Skeletal muscle satellite cell (primary cell): ENCODE results near the gene POLR2J.

Experiments used
- H3K27me3 ChIP-seq: 2 replicates; pipeline ENCODE4 v1.7.0; 2013; ENCODE audit warnings: low read length; ENCODE audit not compliant: control insufficient read depth, insufficient read depth
- H3K36me3 ChIP-seq: 2 replicates; pipeline ENCODE4 v1.7.0; 2013; ENCODE audit warnings: mild to moderate bottlenecking, control low read depth, low read length; ENCODE audit not compliant: insufficient read depth
- H3K4me1 ChIP-seq: 2 replicates; pipeline ENCODE4 v1.7.0; 2013; ENCODE audit warnings: low read length; ENCODE audit not compliant: control insufficient read depth, insufficient read depth
- H3K4me2 ChIP-seq: 2 replicates; pipeline ENCODE4 v1.7.0; 2013; ENCODE audit warnings: mild to moderate bottlenecking, low read length
- H3K4me3 ChIP-seq: 2 replicates; pipeline ENCODE4 v1.7.0; 2013; ENCODE audit warnings: low read length
- H3K9ac ChIP-seq: 2 replicates; pipeline ENCODE4 v1.7.0; 2013; ENCODE audit warnings: mild to moderate bottlenecking, low read depth, low read length, moderate library complexity
- H3K9me3 ChIP-seq: replicated peaks from 2 replicates; pipeline ENCODE4 v1.7.0; 2013; ENCODE audit warnings: mild to moderate bottlenecking, control low read depth, low read length

POLR2J gene

GRCh38 chr7:102469972-102470825, 8.5 kb downstream of the POLR2J start:
- H3K9me3 ChIP-seq, result no peaks in the 10 kb centered on the region
- H3K9ac ChIP-seq, result no peak overlapping the region
- no peak overlapping the region for H3K4me3 ChIP-seq
- H3K27me3 ChIP-seq, result no peaks in the 10 kb centered on the region
- H3K4me1 ChIP-seq, result peaks cover 13% of the 10 kb centered on the region
- no peak overlapping the region for H3K4me2 ChIP-seq
- peaks cover 30% of the 10 kb centered on the region for H3K36me3 ChIP-seq

- no peaks in the 10 kb centered on the region for H3K27me3 ChIP-seq
- H3K36me3 ChIP-seq, result peaks cover 32% of the 10 kb centered on the region
- no peaks in the 10 kb centered on the region for H3K9me3 ChIP-seq
- H3K4me1 ChIP-seq, result peaks cover 13% of the 10 kb centered on the region
- no peak overlapping the region for H3K4me3 ChIP-seq
- no peak overlapping the region for H3K9ac ChIP-seq
- no peak overlapping the region for H3K4me2 ChIP-seq
These were observed 9.3 kb downstream of the POLR2J start for GRCh38 chr7:102469351-102469971.

- H3K36me3 ChIP-seq, result peaks cover 32% of the 10 kb centered on the region
- peaks cover 15% of the 10 kb centered on the region for H3K4me1 ChIP-seq
- no peaks in the 10 kb centered on the region for H3K27me3 ChIP-seq
- no peaks in the 10 kb centered on the region for H3K9me3 ChIP-seq
- no peak overlapping the region for H3K9ac ChIP-seq
- no peak overlapping the region for H3K4me3 ChIP-seq
- no peak overlapping the region for H3K4me2 ChIP-seq
These were observed 10.0 kb downstream of the POLR2J start for GRCh38 chr7:102468478-102469350.

- Histone ChIP-seq H3K4me2 (no peak overlapping the region), H3K27me3 (no peaks in the 10 kb centered on the region), H3K4me1 (peaks cover 11% of the 10 kb centered on the region), H3K9ac (no peak overlapping the region), H3K4me3 (no peak overlapping the region), H3K36me3 (peaks cover 23% of the 10 kb centered on the region), H3K9me3 (no peaks in the 10 kb centered on the region)
These were observed 10.9 kb downstream of the POLR2J start for GRCh38 chr7:102467581-102468477.

GRCh38 chr7:102466097-102466496, 12.6 kb downstream of the POLR2J start:
- peak overlapping the region; percentile 85 for H3K4me2 ChIP-seq
- no peaks in the 10 kb centered on the region for H3K27me3 ChIP-seq
- peaks cover 13% of the 10 kb centered on the region for H3K36me3 ChIP-seq
- H3K9ac ChIP-seq, result peak overlapping the region; percentile 93
- H3K4me1 ChIP-seq, result peaks cover 11% of the 10 kb centered on the region
- H3K9me3 ChIP-seq, result no peaks in the 10 kb centered on the region
- peak overlapping the region; percentile 98 for H3K4me3 ChIP-seq

GRCh38 chr7:102464577-102465280, 14.0 kb downstream of the POLR2J start, which contains the start of the genes ALKBH4 and LRWD1:
TSS of gene ALKBH4 (minus strand) at chr7:102464863. CDS start at chr7:102464836, 27 bp downstream.
TSS of gene LRWD1 (plus strand) at chr7:102464984. CDS start at chr7:102465081, 97 bp downstream.
- Histone ChIP-seq H3K4me1 (peaks cover 11% of the 10 kb centered on the region), H3K27me3 (no peaks in the 10 kb centered on the region), H3K9ac (peak within 1 kb of the TSS; percentile 93), H3K36me3 (peaks cover 12% of the 10 kb centered on the region), H3K4me3 (peak within 1 kb of the TSS; percentile 98), H3K9me3 (no peaks in the 10 kb centered on the region), H3K4me2 (peak within 1 kb of the TSS; percentile 85)

- H3K4me2 ChIP-seq, result peak overlapping the region; percentile 85
- peaks cover 11% of the 10 kb centered on the region for H3K4me1 ChIP-seq
- H3K9me3 ChIP-seq, result no peaks in the 10 kb centered on the region
- peak overlapping the region; percentile 98 for H3K4me3 ChIP-seq
- H3K36me3 ChIP-seq, result peaks cover 5% of the 10 kb centered on the region
- no peaks in the 10 kb centered on the region for H3K27me3 ChIP-seq
- peak overlapping the region; percentile 93 for H3K9ac ChIP-seq
These were observed 14.7 kb downstream of the POLR2J start for GRCh38 chr7:102463841-102464576.

- Histone ChIP-seq H3K36me3 (peaks cover 23% of the 10 kb centered on the region), H3K27me3 (no peaks in the 10 kb centered on the region), H3K4me1 (peaks cover 15% of the 10 kb centered on the region), H3K9me3 (no peaks in the 10 kb centered on the region), H3K4me3 (no peak overlapping the region), H3K4me2 (no peak overlapping the region), H3K9ac (no peak overlapping the region)
These were observed 18.3 kb downstream of the POLR2J start for GRCh38 chr7:102460467-102460866.

GRCh38 chr7:102459221-102459844, 19.4 kb downstream of the POLR2J start:
- Histone ChIP-seq H3K4me3 (no peak overlapping the region), H3K4me1 (peaks cover 14% of the 10 kb centered on the region), H3K36me3 (peaks cover 21% of the 10 kb centered on the region), H3K9ac (no peak overlapping the region), H3K4me2 (no peak overlapping the region), H3K27me3 (no peaks in the 10 kb centered on the region), H3K9me3 (no peaks in the 10 kb centered on the region)
